Measurements from ENCODE around the gene TAS1R3.

Gene TAS1R3

DNA sequence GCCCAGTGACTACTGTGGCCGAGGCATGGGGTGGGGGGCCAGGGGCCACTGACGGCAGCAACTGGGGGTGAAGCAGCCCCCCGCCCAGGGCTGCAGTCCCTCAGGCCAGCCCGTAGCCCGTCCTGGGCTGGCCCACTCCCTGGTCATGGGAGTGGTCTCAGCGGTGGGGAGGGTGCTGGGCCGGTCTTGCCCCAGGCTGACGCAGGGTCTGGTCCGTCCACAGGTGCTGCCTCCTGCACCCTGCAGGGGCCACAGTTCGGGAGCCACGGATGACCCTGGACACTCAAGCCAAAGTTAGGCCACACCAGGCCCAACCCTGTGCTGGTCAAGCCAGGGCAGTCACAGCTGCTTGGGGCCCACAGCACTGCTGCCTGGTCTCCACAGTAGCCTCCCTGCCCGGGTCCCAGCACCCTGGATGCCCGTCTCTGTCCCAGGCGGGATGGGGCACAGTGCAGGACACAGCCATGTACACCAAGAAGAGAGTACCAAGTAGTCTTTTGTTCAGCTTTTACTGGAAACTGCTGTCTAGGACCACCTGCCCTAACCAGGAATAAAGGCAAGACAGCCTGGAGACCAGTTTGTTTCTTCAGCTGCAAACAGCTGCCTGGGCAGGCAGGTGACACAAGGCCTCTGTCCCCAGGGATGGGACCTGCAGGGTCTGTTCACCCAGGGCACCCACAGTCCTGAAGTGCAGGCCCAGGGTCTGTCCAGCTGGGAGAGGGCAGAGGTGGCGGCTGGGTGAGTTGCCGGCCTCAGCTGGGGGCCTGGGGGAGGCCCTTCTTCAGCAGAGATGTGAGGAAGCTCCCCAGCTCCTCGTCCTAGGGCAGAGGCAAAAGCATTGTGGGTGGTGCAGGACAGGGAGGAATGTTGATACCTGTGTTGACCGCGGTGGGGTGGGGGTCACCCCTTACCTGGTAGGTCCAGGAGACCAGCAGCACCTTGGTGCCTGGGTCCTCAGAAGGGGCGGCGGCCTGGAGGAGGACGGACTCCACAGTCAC, 19.7 kb upstream of the TAS1R3 start:
- H3K27ac Mint-ChIP-seq = no peak overlapping the region

DNA sequence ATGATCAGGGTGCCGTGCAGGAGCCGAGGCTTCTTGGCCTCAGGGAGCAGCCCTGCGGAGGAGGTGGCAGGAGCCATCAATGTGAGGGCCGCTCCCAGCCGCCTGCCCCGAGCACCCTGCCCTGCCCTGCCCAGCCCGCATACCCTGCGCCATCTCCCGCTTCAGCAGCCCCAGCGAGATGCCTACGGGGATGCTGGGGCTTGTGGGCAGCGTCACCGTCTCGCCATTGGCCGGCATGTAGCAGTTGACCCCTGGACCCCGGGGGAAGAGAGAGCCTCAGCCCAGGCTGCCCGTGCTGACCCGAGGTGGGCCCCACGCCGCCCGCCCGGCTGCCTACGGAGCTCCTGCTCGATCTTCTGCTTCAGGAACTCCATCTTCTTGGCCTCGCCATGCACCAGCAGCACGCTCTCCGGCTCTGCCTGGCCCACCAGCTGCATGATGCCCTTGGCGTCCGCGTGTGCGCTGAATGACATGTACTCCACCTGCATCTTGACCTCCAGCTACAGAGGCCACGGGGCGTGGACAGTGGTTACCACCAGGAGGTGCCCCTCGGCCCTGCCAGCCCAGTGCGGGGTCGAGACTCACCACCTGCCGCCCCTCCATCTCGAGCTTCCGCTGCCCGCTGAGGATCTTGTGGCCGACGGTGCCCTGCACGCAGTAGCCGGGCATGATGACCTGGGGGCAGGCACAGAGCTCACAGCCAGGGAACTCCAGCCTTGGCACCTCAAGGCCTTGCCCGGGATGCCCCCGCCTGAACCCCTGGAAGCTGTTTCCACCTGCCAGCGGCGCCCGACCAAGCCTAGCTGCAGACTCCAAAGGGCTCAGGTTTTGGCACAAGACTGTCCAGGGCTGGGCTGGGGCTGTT, 18.4 kb upstream of the TAS1R3 start:
- TF ChIP-seq, protein P1, sequence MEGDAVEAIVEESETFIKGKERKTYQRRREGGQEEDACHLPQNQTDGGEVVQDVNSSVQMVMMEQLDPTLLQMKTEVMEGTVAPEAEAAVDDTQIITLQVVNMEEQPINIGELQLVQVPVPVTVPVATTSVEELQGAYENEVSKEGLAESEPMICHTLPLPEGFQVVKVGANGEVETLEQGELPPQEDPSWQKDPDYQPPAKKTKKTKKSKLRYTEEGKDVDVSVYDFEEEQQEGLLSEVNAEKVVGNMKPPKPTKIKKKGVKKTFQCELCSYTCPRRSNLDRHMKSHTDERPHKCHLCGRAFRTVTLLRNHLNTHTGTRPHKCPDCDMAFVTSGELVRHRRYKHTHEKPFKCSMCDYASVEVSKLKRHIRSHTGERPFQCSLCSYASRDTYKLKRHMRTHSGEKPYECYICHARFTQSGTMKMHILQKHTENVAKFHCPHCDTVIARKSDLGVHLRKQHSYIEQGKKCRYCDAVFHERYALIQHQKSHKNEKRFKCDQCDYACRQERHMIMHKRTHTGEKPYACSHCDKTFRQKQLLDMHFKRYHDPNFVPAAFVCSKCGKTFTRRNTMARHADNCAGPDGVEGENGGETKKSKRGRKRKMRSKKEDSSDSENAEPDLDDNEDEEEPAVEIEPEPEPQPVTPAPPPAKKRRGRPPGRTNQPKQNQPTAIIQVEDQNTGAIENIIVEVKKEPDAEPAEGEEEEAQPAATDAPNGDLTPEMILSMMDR (IDR thresholded peaks at IDR 0.05) = no peak
- H3K4me3 Mint-ChIP-seq = no peak overlapping the region
- peaks cover 10% of the 10 kb centered on the region for H3K27me3 Mint-ChIP-seq (ENCODE audit: low read depth, poor library complexity)
- peaks cover 20% of the 10 kb centered on the region for H3K36me3 Mint-ChIP-seq (ENCODE audit: low read depth)
- no peaks in the 10 kb centered on the region for H3K9me3 Mint-ChIP-seq
- peaks cover 22% of the 10 kb centered on the region for H3K4me1 Mint-ChIP-seq
- no peak for DNase-seq
- H3K27ac Mint-ChIP-seq = no peak overlapping the region

More for the DNA sequence above, 19.7 kb upstream of the TAS1R3 start:
- no peaks in the 10 kb centered on the region for H3K9me3 Mint-ChIP-seq
- H3K4me3 Mint-ChIP-seq = no peak overlapping the region
- H3K4me1 Mint-ChIP-seq = peaks cover 26% of the 10 kb centered on the region
- peaks cover 14% of the 10 kb centered on the region for H3K36me3 Mint-ChIP-seq (ENCODE audit: low read depth)
- H3K27me3 Mint-ChIP-seq (ENCODE audit: low read depth, poor library complexity) = peaks cover 6% of the 10 kb centered on the region
- TF ChIP-seq, protein P1 (IDR thresholded peaks at IDR 0.05) = no peak
- DNase-seq = no peak

DNA sequence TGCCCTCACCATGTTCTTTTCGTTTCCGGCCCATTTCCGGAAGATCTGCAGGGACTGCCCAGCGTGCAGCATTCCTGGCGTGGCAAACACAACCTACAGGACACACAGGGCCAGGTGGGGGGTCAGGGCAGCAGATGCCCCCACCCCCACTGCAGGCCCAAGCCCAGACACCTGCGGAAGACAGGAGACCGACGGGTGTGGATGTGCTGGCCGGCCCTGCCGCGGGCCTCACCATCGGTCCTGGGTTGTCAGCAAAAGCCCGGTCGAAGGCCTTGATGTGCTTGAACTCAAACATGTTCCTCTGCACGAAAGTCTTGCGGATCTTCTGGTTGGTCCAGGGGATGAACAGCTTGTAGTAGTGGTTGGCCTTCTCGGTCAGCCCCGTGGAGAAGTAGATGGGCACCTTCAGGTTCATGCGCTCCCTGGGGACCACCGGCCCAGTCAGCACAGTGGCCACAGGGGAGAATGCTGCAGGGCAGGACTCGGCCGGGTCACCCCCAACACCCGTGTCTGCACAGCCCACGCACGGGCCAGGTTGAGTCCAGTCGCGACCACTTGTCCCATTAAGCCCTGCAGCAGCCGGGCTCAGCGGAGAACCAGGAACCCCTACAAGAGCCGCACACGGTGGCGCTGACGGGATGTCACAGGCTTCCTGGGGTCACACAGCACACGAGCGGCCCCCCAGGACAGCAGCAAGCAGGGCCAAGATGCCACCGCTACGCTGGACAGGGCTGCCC, 17.4 kb upstream of the TAS1R3 start:
- peaks cover 10% of the 10 kb centered on the region for H3K27me3 Mint-ChIP-seq (ENCODE audit: low read depth, poor library complexity)

DNA sequence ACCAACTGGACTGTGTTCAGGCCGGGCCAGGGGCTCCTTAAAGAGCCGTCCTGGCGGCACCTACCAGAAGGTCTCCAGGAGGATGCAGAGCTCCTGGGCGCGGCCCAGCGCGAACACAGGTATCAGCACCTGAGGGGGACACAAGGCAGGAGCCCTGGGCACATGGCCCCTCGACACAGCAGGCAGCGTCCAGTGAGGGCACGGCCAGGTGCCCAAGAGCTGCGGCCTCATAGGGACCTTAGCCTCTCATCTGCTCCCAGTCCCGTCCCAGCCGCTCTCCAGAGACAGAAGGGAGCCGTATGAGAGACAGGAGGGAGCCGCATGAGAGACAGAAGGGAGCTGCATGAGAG, 16.9 kb upstream of the TAS1R3 start:
- Mint-ChIP-seq H3K4me3 (no peak overlapping the region), H3K9me3 (no peaks in the 10 kb centered on the region), H3K36me3 (ENCODE audit: low read depth) (peaks cover 23% of the 10 kb centered on the region), H3K4me1 (peaks cover 32% of the 10 kb centered on the region), H3K27ac (no peak overlapping the region), H3K27me3 (ENCODE audit: low read depth, poor library complexity) (peaks cover 9% of the 10 kb centered on the region)
- TF ChIP-seq, protein P1 (IDR thresholded peaks at IDR 0.05) = no peak
- no peak for DNase-seq

More for the DNA sequence above, 17.4 kb upstream of the TAS1R3 start:
- peaks cover 20% of the 10 kb centered on the region for H3K36me3 Mint-ChIP-seq (ENCODE audit: low read depth)
- no peak overlapping the region for H3K4me3 Mint-ChIP-seq
- H3K27ac Mint-ChIP-seq = no peak overlapping the region
- DNase-seq = no peak
- peaks cover 30% of the 10 kb centered on the region for H3K4me1 Mint-ChIP-seq
- no peaks in the 10 kb centered on the region for H3K9me3 Mint-ChIP-seq
- TF ChIP-seq, protein P1 (IDR thresholded peaks at IDR 0.05) = no peak

DNA sequence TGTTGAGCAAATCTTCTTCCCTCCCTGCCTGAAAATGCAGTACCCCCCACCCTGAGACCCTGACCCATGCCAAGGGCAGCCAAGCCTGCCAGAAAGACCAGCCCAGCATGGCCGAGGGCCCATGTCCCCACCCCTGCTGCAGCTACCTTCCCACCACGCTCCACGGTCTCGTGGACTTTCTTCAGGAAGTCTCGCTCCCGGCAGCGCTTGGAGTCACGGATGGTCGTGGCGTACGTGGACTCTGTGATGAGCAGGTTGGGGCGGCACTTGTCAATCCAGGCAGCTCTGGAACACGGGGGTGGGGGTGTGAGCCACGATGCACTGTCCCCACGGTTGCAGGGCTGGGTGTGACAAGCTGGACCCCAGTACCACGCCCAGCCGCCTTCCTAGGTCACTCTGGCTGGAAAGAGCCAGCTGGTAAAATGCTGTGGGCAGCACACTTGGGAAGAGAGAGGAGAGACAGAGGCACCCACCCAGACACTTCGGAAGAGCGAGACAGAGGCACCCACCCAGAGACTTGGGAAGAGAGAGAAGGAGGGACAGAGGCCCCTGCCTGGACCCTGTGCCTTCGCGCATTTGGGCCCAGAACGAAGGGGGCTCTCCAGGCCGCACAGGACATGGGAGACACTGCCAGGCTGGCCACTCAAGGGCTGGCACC, 16.3 kb upstream of the TAS1R3 start:
- TF ChIP-seq, protein P1 (IDR thresholded peaks at IDR 0.05) = no peak
- Mint-ChIP-seq H3K9me3 (no peaks in the 10 kb centered on the region), H3K36me3 (ENCODE audit: low read depth) (peaks cover 26% of the 10 kb centered on the region), H3K4me1 (peaks cover 38% of the 10 kb centered on the region), H3K27me3 (ENCODE audit: low read depth, poor library complexity) (peaks cover 6% of the 10 kb centered on the region), H3K27ac (peak overlapping the region; percentile 82), H3K4me3 (no peak overlapping the region)
- no peak for DNase-seq

Data from nephron progenitor cell (in vitro differentiated cells).